ENCODE data around the gene COG4.
A peak's percentile ranks its signal among the peaks of the same experiment; 100 is the strongest.

Gene COG4

GRCh38 chr16:70441406-70441990 lies 81.9 kb downstream of the COG4 start:
- TF ChIP-seq CTCF (IDR thresholded peaks at IDR 0.05) = no peak
- Histone ChIP-seq H3K27ac (no peak overlapping the region), H3K36me3 (no peaks in the 10 kb centered on the region), H3K27me3 (no peaks in the 10 kb centered on the region), H3K4me1 (ENCODE audit: control insufficient read depth in 1 of 2, insufficient read depth in 1 of 2, low read depth in 1 of 2, low read length in 1 of 2) (peaks cover 22 to 27% of the 10 kb centered on the region in 2 experiments), H3K4me3 (ENCODE audit: low read depth in 1 of 2, low read length in 1 of 2) (no peak overlapping the region), H3K9me3 (no peaks in the 10 kb centered on the region)

GRCh38 chr16:70440009-70440692 lies 83.2 kb downstream of the COG4 start:
- Histone ChIP-seq H3K4me1 (ENCODE audit: control insufficient read depth in 1 of 2, insufficient read depth in 1 of 2, low read depth in 1 of 2, low read length in 1 of 2) (peaks cover 23 to 31% of the 10 kb centered on the region in 2 experiments), H3K4me3 (ENCODE audit: low read depth in 1 of 2, low read length in 1 of 2) (peak overlapping the region; percentile 86 to 87), H3K27ac (peak overlapping the region; percentile 82), H3K36me3 (peaks cover 2% of the 10 kb centered on the region), H3K9me3 (no peaks in the 10 kb centered on the region), H3K27me3 (no peaks in the 10 kb centered on the region)
- TF ChIP-seq CTCF (IDR thresholded peaks at IDR 0.05) = no peak

- TF ChIP-seq CTCF (IDR thresholded peaks at IDR 0.05) = peak; percentile 67
Measured at GRCh38 chr16:70438969-70439862, 84.1 kb downstream of the COG4 start, which contains the start of gene ST3GAL2. Gene ST3GAL2 (minus strand): TSS chr16:70439100. CDS start chr16:70398530, 40,570 bp downstream.

GRCh38 chr16:70438585-70438968 lies 84.8 kb downstream of the COG4 start:
- H3K4me1 ChIP-seq (ENCODE audit: control insufficient read depth in 1 of 2, insufficient read depth in 1 of 2, low read depth in 1 of 2, low read length in 1 of 2) = peaks cover 34 to 46% of the 10 kb centered on the region in 2 experiments
- no peak for TF ChIP-seq CTCF (IDR thresholded peaks at IDR 0.05)
- H3K27me3 ChIP-seq = no peaks in the 10 kb centered on the region
- H3K9me3 ChIP-seq = no peaks in the 10 kb centered on the region
- H3K4me3 ChIP-seq (ENCODE audit: low read depth in 1 of 2, low read length in 1 of 2) = peak overlapping the region; percentile 86 to 87
- H3K36me3 ChIP-seq = peaks cover 15% of the 10 kb centered on the region
- H3K27ac ChIP-seq = peak overlapping the region; percentile 82

More at GRCh38 chr16:70438969-70439862, 84.1 kb downstream of the COG4 start, which contains the start of gene ST3GAL2:
- no peaks in the 10 kb centered on the region for H3K27me3 ChIP-seq
- peaks cover 28 to 39% of the 10 kb centered on the region in 2 experiments for H3K4me1 ChIP-seq (ENCODE audit: control insufficient read depth in 1 of 2, insufficient read depth in 1 of 2, low read depth in 1 of 2, low read length in 1 of 2)
- no peaks in the 10 kb centered on the region for H3K9me3 ChIP-seq
- H3K36me3 ChIP-seq = peaks cover 11% of the 10 kb centered on the region
- H3K4me3 ChIP-seq (ENCODE audit: low read depth in 1 of 2, low read length in 1 of 2) = peak within 1 kb of the TSS; percentile 86 to 87
- H3K27ac ChIP-seq = peak within 1 kb of the TSS; percentile 82

Measured in neutrophil (primary cell).